OCI-LY3 (cell line): ENCODE measurements around the gene MARK4.

ENCODE experiments used
- EZH2phosphoT487 ChIP-seq: fragments of 200-600 bp; shearing (Covaris generic); IDR thresholded peaks from 2 replicates; pipeline ENCODE4 v1.6.1; 2018; ENCODE audit warnings: antibody characterized with exemption, mixed run types, low read depth
- TF ChIP-seq, protein P1 (sequence below): fragments of 200-600, 300-600 bp; sonication (generic); IDR thresholded peaks from 2 replicates; pipeline ENCODE4 v1.5.1; 2014; ENCODE audit warnings: antibody characterized with exemption, low read length, low read depth

DNA sequence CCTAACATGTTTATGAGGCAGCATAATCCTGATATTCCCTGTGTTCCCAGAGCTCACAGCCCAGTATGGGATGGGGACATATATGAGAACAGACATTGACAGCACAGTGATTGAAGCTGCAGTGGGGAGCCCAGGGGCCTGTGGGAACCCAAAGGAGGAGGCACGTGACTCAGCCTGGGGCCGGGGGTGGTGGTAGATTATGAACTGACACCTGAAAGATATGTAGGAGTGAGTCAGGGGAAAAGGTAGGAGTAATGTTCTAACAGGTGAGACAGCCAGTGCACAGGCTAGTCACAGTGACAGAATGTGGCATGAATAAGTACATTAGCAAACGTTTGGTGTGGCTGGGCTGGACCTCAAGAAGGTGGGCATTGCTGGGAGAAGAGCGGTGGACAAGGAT is 42.6 kb downstream of the MARK4 start:
- TF ChIP-seq, protein P1, sequence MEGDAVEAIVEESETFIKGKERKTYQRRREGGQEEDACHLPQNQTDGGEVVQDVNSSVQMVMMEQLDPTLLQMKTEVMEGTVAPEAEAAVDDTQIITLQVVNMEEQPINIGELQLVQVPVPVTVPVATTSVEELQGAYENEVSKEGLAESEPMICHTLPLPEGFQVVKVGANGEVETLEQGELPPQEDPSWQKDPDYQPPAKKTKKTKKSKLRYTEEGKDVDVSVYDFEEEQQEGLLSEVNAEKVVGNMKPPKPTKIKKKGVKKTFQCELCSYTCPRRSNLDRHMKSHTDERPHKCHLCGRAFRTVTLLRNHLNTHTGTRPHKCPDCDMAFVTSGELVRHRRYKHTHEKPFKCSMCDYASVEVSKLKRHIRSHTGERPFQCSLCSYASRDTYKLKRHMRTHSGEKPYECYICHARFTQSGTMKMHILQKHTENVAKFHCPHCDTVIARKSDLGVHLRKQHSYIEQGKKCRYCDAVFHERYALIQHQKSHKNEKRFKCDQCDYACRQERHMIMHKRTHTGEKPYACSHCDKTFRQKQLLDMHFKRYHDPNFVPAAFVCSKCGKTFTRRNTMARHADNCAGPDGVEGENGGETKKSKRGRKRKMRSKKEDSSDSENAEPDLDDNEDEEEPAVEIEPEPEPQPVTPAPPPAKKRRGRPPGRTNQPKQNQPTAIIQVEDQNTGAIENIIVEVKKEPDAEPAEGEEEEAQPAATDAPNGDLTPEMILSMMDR = no peak
- TF ChIP-seq EZH2phosphoT487 = no peak
